Lung (tissue), 12 donors: Measurements from ENCODE around the gene DNAH12. TPM values are rescaled to one million over a fixed set of nuclear protein-coding genes. Genes with fewer than 3 reads are reported as not detected.
"Not testable (repeated sequence)": the region's sequence is repeated elsewhere in the genome, so short reads cannot be mapped to it uniquely, and the experiment has no call there.

ENCODE experiments used
- ATAC-seq: fragments of 200-7000 bp; cut with Tn5 transposase; one replicate; pipeline ENCODE4 v1.9.1; 2020; ENCODE audit warnings: moderate number of reproducible peaks; ENCODE audit not compliant: insufficient read depth, low FRiP score
- DNase-seq, 3 donors: peaks; one replicate each; pipeline ENCODE4 v3.0.0-alpha.2; 2013 to 2017
- H3K27ac ChIP-seq, 2 donors: one replicate each; pipeline ENCODE4 v1.5.1; 2013; ENCODE audit warnings: mild to moderate bottlenecking in 2 of 2, moderate library complexity in 2 of 2, control low read depth in 1 of 2, inconsistent platforms in 1 of 2, low read depth in 1 of 2, low read length in 1 of 2
- H3K27me3 ChIP-seq, 3 donors: one replicate each; pipeline ENCODE4 v1.5.1; 2013; ENCODE audit warnings: low read length in 2 of 3; ENCODE audit not compliant: control insufficient read depth in 3 of 3, insufficient read depth in 3 of 3
- H3K36me3 ChIP-seq, 4 donors: one replicate each; pipeline ENCODE4 v1.5.1; 2013; ENCODE audit warnings: low read length in 4 of 4, mild to moderate bottlenecking in 1 of 4, moderate library complexity in 1 of 4; ENCODE audit not compliant: control insufficient read depth in 4 of 4, insufficient read depth in 4 of 4
- H3K4me1 ChIP-seq, 5 donors: one replicate each; pipeline ENCODE4 v1.5.1; 2013; ENCODE audit warnings: low read length in 5 of 5, mild to moderate bottlenecking in 2 of 5, moderate library complexity in 1 of 5; ENCODE audit not compliant: control insufficient read depth in 5 of 5, insufficient read depth in 5 of 5
- H3K4me3 ChIP-seq: one replicate; pipeline ENCODE4 v1.5.1; 2013; ENCODE audit warnings: mild to moderate bottlenecking, control low read depth, moderate library complexity
- H3K9ac ChIP-seq, 2 donors: one replicate each; pipeline ENCODE4 v1.5.1; 2013; ENCODE audit warnings: low read length in 2 of 2, control low read depth in 1 of 2; ENCODE audit not compliant: insufficient read depth in 1 of 2
- H3K9me3 ChIP-seq, 4 donors: one replicate each; pipeline ENCODE4 v1.5.1; 2013; ENCODE audit warnings: low read length in 3 of 4, mild to moderate bottlenecking in 1 of 4, moderate library complexity in 1 of 4; ENCODE audit not compliant: control insufficient read depth in 4 of 4, insufficient read depth in 3 of 4
- CTCF ChIP-seq: IDR thresholded peaks from 2 replicates; pipeline ENCODE4 v1.5.1; 2012; ENCODE audit warnings: mild to moderate bottlenecking; ENCODE audit errors: control extremely low read depth, extremely low read depth
- WGBS, 2 donors: extraction: QIAGEN DNeasy Blood & Tissue Kit; methylation state at CpG; one replicate each; pipeline ENCODE4 v1.1.7; 2013; 5-methylcytosine and 5-hydroxymethylcytosine counted together
- polyA plus RNA-seq, 2 donors: library from polyadenylated mRNA; stranded (reverse); fragments of 200-250 nt; gene quantifications; one replicate each; pipeline ENCODE4 v1.2.1, GENCODE V29; 2013
- total RNA-seq, 2 donors: library from RNA; depleted of rRNA in 1 of 2; stranded (reverse); fragments of >200 nt in 1 of 2; gene quantifications; one replicate each; pipeline ENCODE4 v1.2.1, GENCODE V29; 2014 to 2021
- donor health status: control.
- donor health status: control.
- donor health status: Bipolar disorder and iron deficiency.
- donor health status: healthy.
- donor health status: DM: yes; HTN: yes; CAD: no.

The DNAH12 gene
- total and polyA plus RNA-seq, 4 donors, result 3.3 to 37.8 (median 10.7) TPM

- ATAC-seq (no peak), DNase-seq (no peak)
- no peaks in the 10 kb centered on the region for H3K9me3 ChIP-seq
- no peak overlapping the region for H3K27ac ChIP-seq
- no peaks in the 10 kb centered on the region for H3K36me3 ChIP-seq
- 24 to 65% methylated on average over 1 of the region's 1 CpG for WGBS, 2 donors
- no peaks in the 10 kb centered on the region for H3K4me1 ChIP-seq
- no peak overlapping the region for H3K9ac ChIP-seq
- TF ChIP-seq CTCF, result no peak
- H3K4me3 ChIP-seq, result no peak overlapping the region
- H3K27me3 ChIP-seq, result no peaks in the 10 kb centered on the region
Observed at GRCh38 chr3:57354768-57355167, 189.4 kb downstream of the DNAH12 start.

GRCh38 chr3:57350271-57350670 lies 193.9 kb downstream of the DNAH12 start:
- H3K4me1 ChIP-seq, result no peaks in the 10 kb centered on the region
- WGBS, 2 donors, result 78 to 89% methylated on average over 1 of the region's 1 CpG
- ATAC-seq, result no peak
- no peak for DNase-seq
- no peak overlapping the region for H3K9ac ChIP-seq
- H3K36me3 ChIP-seq, result no peaks in the 10 kb centered on the region
- no peak overlapping the region for H3K4me3 ChIP-seq
- H3K27ac ChIP-seq, result no peak overlapping the region
- no peaks in the 10 kb centered on the region for H3K9me3 ChIP-seq
- TF ChIP-seq CTCF, result no peak
- H3K27me3 ChIP-seq, result no peaks in the 10 kb centered on the region

- not testable (repeated sequence) for H3K4me1 ChIP-seq, H3K27me3 ChIP-seq, H3K9me3 ChIP-seq, H3K4me3 ChIP-seq, DNase-seq, H3K9ac ChIP-seq, H3K36me3 ChIP-seq, ATAC-seq, H3K27ac ChIP-seq
- WGBS, 2 donors, result 70 to 87% methylated on average over 4 to 6 of the region's 7 CpGs
Observed at GRCh38 chr3:57339071-57339642, 205.0 kb downstream of the DNAH12 start.

GRCh38 chr3:57338272-57339070 lies 205.7 kb downstream of the DNAH12 start:
- H3K4me3 ChIP-seq, DNase-seq, H3K27ac ChIP-seq, H3K36me3 ChIP-seq, ATAC-seq, H3K9ac ChIP-seq, H3K4me1 ChIP-seq, H3K27me3 ChIP-seq, H3K9me3 ChIP-seq: not testable (repeated sequence)
- WGBS, 2 donors, result 93 to 97% methylated on average over 40 of the region's 40 CpGs
